ENCODE results near the gene AKT3. TPM values are rescaled to one million over a fixed set of nuclear protein-coding genes. Genes with fewer than 3 reads are reported as not detected.

The AKT3 gene
- total and polyA plus RNA-seq, 2 of the 8 experiments (the other 6 are each of a cell fraction or from before 2014, with no cell fraction given) = 6.0 to 36.4 TPM

DNA sequence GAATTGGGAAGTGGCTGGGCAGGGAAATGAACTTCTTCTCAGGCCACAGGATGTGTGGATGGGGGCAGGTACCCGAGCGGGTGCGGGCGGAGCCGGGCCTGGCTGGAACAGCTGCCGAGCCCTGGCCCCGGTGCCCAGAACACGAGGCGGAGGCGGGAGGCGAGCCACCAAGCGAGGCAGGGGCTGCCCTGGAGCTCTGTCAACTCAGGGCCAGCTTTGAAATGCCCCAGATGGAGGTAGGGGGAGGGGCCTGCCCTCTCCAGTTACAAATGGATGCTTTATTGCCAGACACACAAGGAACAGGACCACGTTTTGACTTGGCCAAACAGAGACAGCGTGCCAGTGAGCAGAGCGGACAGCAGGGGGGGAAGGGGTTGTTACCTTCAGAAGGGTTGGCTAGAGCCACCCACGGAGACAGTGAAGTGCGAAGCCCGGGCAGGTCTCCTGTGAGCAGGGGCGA, 353.8 kb downstream of the AKT3 start:
- ChIA-PET POLR2A (ENCODE audit: partially characterized antibody) (interaction anchor here (1.3 kb wide), 1 partner anchor 14 kb away, joined by 3 read pairs; no protein-coding TSS in a partner anchor), CTCF (ENCODE audit: partially characterized antibody) (interaction anchor here (1.0 to 1.2 kb wide), 3 partner anchors 11 to 153 kb away, joined by 3 to 5 read pairs (median 3); no protein-coding TSS in a partner anchor)
- peak overlapping the region; percentile 51; the same call in 1 of the 2 replicates for H2BK12ac ChIP-seq (ENCODE audit: low read depth, low read length)
- peak overlapping the region; percentile 54 for H3K18ac ChIP-seq (ENCODE audit: extremely low read depth, low read length)
- H3K27me3 ChIP-seq (replicated peaks in 1 of 4; ENCODE audit: control insufficient read depth in 3 of 4, extremely low read depth in 1 of 4, insufficient read depth in 3 of 4, low read length in 3 of 4) = no peaks in the 10 kb centered on the region
- H2BK120ac ChIP-seq (replicated peaks; ENCODE audit: low read depth, low read length) = no peak overlapping the region
- peak overlapping the region; percentile 90; the same call in 1 of the 2 replicates for H4K8ac ChIP-seq (ENCODE audit: extremely low read depth, insufficient read depth, low read length)
- H3K9me3 ChIP-seq (ENCODE audit: insufficient read depth in 2 of 2, low read depth in 1 of 2, low read length in 1 of 2) = no peaks in the 10 kb centered on the region; a peak in 1 of 4 replicates
- 88% methylated on average over 19 of the region's 19 CpGs; no CpG with 5 or more reads in 1 of the 2 experiments for WGBS, 2 experiments (ENCODE audit: extremely low coverage in 1 of 2, insufficient coverage in 1 of 2, insufficient read length in 1 of 2, insufficient replicate concordance in 2 of 2, low coverage in 1 of 2, low lambda C conversion rate in 2 of 2, missing lambda C conversion rate in 1 of 2)
- H3K14ac ChIP-seq (ENCODE audit: insufficient read length) = no peak overlapping the region
- peak overlapping the region; percentile 15 for H3K4ac ChIP-seq (replicated peaks; ENCODE audit: insufficient read length, low read depth, low read length)
- no peaks in the 10 kb centered on the region for H4K20me1 ChIP-seq (replicated peaks in 1 of 2; ENCODE audit: control insufficient read depth in 1 of 2, insufficient read depth in 2 of 2, low read length in 2 of 2)
- DNase-seq (ENCODE audit: low read depth in 1 of 2, low spot score in 2 of 2) = no peak
- H4K91ac ChIP-seq (replicated peaks; ENCODE audit: insufficient read length, low read length) = peak overlapping the region; percentile 59
- 0 out of 2 replicates have a peak overlapping the region, but pooled peaks have one; percentile 87 for H2BK20ac ChIP-seq (ENCODE audit: low read length)
- peak overlapping the region; percentile 67; the same call in 1 of the 2 replicates for H2BK5ac ChIP-seq (ENCODE audit: low read depth, low read length)
- H3K36me3 ChIP-seq (ENCODE audit: control insufficient read depth in 2 of 4, insufficient read depth in 4 of 4, low read length in 3 of 4) = no peaks in the 10 kb centered on the region
- H3K23ac ChIP-seq (ENCODE audit: insufficient read length) = no peak overlapping the region
- H4K5ac ChIP-seq (ENCODE audit: insufficient read length, low read depth, low read length) = no peak overlapping the region
- H3K56ac ChIP-seq (replicated peaks; ENCODE audit: insufficient read length, low read depth, low read length) = no peak overlapping the region
- no peak overlapping the region for H3K4me3 ChIP-seq (ENCODE audit: extremely low read depth in 1 of 4, insufficient read depth in 2 of 4, low read depth in 3 of 4, low read length in 4 of 4)
- no peak for FAIRE-seq
- no peaks in the 10 kb centered on the region for H3K79me2 ChIP-seq (ENCODE audit: control insufficient read depth in 1 of 2, insufficient read depth in 2 of 2, low read length in 2 of 2)
- H2AK5ac ChIP-seq (ENCODE audit: low read depth, low read length) = peak overlapping the region; percentile 75; the same call in 1 of the 2 replicates
- no peak overlapping the region for H3K9ac ChIP-seq (replicated peaks in 1 of 4; ENCODE audit: extremely low read depth in 1 of 4, low read depth in 3 of 4, low read length in 3 of 4)
- no peak overlapping the region for H2BK15ac ChIP-seq (ENCODE audit: low read length)
- no peak overlapping the region for H3K4me2 ChIP-seq (ENCODE audit: insufficient read depth in 1 of 2, low read depth in 2 of 2, low read length in 2 of 2)
- peaks cover 3 to 21% (median 16%) of the 10 kb centered on the region in 4 experiments for H3K4me1 ChIP-seq (replicated peaks in 1 of 4; ENCODE audit: control insufficient read depth in 3 of 4, insufficient read depth in 4 of 4, low read length in 3 of 4)
- no peaks in the 10 kb centered on the region for H3K23me2 ChIP-seq (ENCODE audit: low read depth, low read length)
- H2AFZ ChIP-seq (ENCODE audit: low read length) = no peak overlapping the region
- no peaks in the 10 kb centered on the region for H3K79me1 ChIP-seq (ENCODE audit: low read depth, low read length)
- H3K27ac ChIP-seq (ENCODE audit: low read depth, low read length) = no peak overlapping the region
- no peak for TF ChIP-seq JUN (IDR thresholded peaks at IDR 0.05; ENCODE audit: low read depth, low read length)
- no peak for TF ChIP-seq CBX5 (IDR thresholded peaks at IDR 0.05; ENCODE audit: low read depth, low read length)
- no peak for TF ChIP-seq SIRT6 (IDR thresholded peaks at IDR 0.05; ENCODE audit: low read length)
- no peak for TF ChIP-seq CHD1 (IDR thresholded peaks at IDR 0.05; ENCODE audit: low read depth, low read length)
- TF ChIP-seq POLR2AphosphoS5 (IDR thresholded peaks at IDR 0.05; ENCODE audit: low read depth, low read length) = no peak
- TF ChIP-seq, protein P1, sequence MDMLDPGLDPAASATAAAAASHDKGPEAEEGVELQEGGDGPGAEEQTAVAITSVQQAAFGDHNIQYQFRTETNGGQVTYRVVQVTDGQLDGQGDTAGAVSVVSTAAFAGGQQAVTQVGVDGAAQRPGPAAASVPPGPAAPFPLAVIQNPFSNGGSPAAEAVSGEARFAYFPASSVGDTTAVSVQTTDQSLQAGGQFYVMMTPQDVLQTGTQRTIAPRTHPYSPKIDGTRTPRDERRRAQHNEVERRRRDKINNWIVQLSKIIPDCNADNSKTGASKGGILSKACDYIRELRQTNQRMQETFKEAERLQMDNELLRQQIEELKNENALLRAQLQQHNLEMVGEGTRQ (IDR thresholded peaks at IDR 0.05; ENCODE audit: low read length) = no peak
- no peak for TF ChIP-seq RXRA (IDR thresholded peaks at IDR 0.05; ENCODE audit: insufficient read depth, low read depth, low read length)
- no peak for TF ChIP-seq SIX5 (IDR thresholded peaks at IDR 0.05; ENCODE audit: low read depth, low read length)
- TF ChIP-seq, protein P2, sequence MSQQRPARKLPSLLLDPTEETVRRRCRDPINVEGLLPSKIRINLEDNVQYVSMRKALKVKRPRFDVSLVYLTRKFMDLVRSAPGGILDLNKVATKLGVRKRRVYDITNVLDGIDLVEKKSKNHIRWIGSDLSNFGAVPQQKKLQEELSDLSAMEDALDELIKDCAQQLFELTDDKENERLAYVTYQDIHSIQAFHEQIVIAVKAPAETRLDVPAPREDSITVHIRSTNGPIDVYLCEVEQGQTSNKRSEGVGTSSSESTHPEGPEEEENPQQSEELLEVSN (IDR thresholded peaks at IDR 0.05) = no peak; the same call in 1 of the 2 replicates
- no peak for TF ChIP-seq FOSL1 (IDR thresholded peaks at IDR 0.05; ENCODE audit: insufficient read depth, low read depth, low read length)
- TF ChIP-seq KDM5A (IDR thresholded peaks at IDR 0.05; ENCODE audit: low read length) = no peak
- TF ChIP-seq RBBP5 (IDR thresholded peaks at IDR 0.05; ENCODE audit: borderline replicate concordance, low read depth, low read length) = no peak

Measured in H1 (cell line).